CD4-positive, alpha-beta T cell treated with Interleukin-10 for 1 hour (primary cell): ENCODE results near the gene DNAJC13.
"Not testable (repeated sequence)": the region's sequence is repeated elsewhere in the genome, so short reads cannot be mapped to it uniquely, and the experiment has no call there.

Experiments
- DNase-seq: peaks from one replicate; pipeline ENCODE4 v3.0.0-alpha.2; 2020

DNAJC13 gene

GRCh38 chr3:132545471-132545870 is 128.2 kb downstream of the DNAJC13 start:
- DNase-seq, result no peak

- no peak for DNase-seq
Measured at GRCh38 chr3:132549169-132549568, 131.9 kb downstream of the DNAJC13 start.

- no peak for DNase-seq
Measured at GRCh38 chr3:132549890-132550578, 132.7 kb downstream of the DNAJC13 start.

- no peak for DNase-seq
Measured at GRCh38 chr3:132550579-132551305, 133.4 kb downstream of the DNAJC13 start.

GRCh38 chr3:132553826-132554225 is 136.5 kb downstream of the DNAJC13 start:
- DNase-seq, result no peak

GRCh38 chr3:132554437-132554836 is 137.1 kb downstream of the DNAJC13 start:
- DNase-seq, result no peak

GRCh38 chr3:132555306-132556035 is 138.2 kb downstream of the DNAJC13 start:
- DNase-seq, result no peak

- not testable (repeated sequence) for DNase-seq
Measured at GRCh38 chr3:132556036-132556386, 138.7 kb downstream of the DNAJC13 start.

- DNase-seq, result no peak
Measured at GRCh38 chr3:132556508-132557159, 139.3 kb downstream of the DNAJC13 start.

GRCh38 chr3:132561003-132561402 is 143.7 kb downstream of the DNAJC13 start:
- DNase-seq, result no peak

- no peak for DNase-seq
Measured at GRCh38 chr3:132563420-132564069, 146.2 kb downstream of the DNAJC13 start.

GRCh38 chr3:132564070-132564465 is 146.8 kb downstream of the DNAJC13 start:
- DNase-seq, result no peak

GRCh38 chr3:132568422-132568821 is 151.1 kb downstream of the DNAJC13 start:
- DNase-seq, result no peak

- no peak for DNase-seq
Measured at GRCh38 chr3:132569153-132569552, 151.9 kb downstream of the DNAJC13 start.

GRCh38 chr3:132569580-132569979 is 152.3 kb downstream of the DNAJC13 start:
- DNase-seq, result no peak

GRCh38 chr3:132570016-132570415 is 152.7 kb downstream of the DNAJC13 start:
- DNase-seq, result no peak

GRCh38 chr3:132573797-132574211 is 156.5 kb downstream of the DNAJC13 start:
- no peak for DNase-seq

GRCh38 chr3:132587401-132587800 is 170.1 kb downstream of the DNAJC13 start:
- DNase-seq, result no peak
